Glomerular endothelial cell (primary cell): ENCODE results near the gene HRH1. TPM values are rescaled to one million over a fixed set of nuclear protein-coding genes. Genes with fewer than 3 reads are reported as not detected.
"Not testable (repeated sequence)": the region's sequence is repeated elsewhere in the genome, so short reads cannot be mapped to it uniquely, and the experiment has no call there.

Experiments used
- DNase-seq: peaks from one replicate; pipeline ENCODE4 v3.0.0-alpha.2; 2011; ENCODE audit warnings: low read depth, low spot score; ENCODE audit errors: extremely low read depth
- total RNA-seq: library from RNA; depleted of rRNA; stranded (reverse); fragments of >200 nt; gene quantifications from 2 replicates; pipeline ENCODE4 v1.2.3, GENCODE V29; 2015

Gene HRH1, protein sequence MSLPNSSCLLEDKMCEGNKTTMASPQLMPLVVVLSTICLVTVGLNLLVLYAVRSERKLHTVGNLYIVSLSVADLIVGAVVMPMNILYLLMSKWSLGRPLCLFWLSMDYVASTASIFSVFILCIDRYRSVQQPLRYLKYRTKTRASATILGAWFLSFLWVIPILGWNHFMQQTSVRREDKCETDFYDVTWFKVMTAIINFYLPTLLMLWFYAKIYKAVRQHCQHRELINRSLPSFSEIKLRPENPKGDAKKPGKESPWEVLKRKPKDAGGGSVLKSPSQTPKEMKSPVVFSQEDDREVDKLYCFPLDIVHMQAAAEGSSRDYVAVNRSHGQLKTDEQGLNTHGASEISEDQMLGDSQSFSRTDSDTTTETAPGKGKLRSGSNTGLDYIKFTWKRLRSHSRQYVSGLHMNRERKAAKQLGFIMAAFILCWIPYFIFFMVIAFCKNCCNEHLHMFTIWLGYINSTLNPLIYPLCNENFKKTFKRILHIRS
- 13.3 and 23.5 TPM in 2 replicates for total RNA-seq

DNA sequence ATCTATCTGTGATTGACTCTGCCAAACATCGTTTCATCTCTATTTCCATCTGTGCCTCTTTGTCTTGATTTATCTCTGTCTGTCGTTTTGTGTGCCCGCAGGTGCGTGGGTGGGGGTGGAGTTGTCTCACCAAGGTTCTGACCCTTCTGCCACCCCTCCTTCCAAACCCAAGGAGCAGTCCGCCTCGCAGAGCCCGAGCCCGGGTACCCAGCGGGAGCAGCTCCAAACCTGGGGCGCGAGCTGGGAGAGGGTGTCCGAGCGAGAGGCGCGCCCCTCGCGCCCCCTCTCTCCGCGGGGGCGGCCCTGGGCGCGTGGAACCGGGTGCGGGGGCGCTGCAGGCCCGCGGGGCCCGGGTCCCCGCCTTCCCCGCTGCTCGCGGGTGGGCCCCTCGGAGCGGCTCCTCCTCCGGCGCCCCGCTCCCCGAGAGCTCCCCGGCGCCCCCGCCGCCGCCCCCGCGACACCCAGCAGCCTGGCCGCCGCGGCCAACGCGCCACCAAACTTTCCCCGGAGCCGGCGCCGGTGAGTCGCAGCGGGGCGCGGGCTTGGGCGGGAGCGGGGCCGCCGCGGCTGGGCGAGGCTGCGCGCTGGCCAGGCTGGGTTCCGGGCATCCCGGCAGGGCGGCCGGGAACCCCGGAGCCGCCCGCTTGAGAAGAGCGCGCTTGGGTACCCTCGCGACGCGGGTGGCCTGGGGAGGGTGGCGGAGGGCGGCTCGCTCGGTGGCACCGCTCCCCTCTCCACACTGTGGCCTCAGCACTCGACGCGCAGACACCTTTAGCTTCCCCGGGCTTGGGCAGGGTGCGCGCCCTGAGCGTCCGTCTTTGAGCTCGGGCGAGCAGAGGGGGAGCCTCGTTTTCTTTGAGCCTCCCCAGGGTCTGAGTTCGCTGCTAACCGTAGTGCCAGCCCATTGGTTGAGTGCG lies at the start of gene HRH1:
Gene HRH1 (plus strand): TSS at position 458 of the 917 bp plus-strand sequence. CDS start 104,545 bp downstream, outside the sequence.
- no peak for DNase-seq

DNA sequence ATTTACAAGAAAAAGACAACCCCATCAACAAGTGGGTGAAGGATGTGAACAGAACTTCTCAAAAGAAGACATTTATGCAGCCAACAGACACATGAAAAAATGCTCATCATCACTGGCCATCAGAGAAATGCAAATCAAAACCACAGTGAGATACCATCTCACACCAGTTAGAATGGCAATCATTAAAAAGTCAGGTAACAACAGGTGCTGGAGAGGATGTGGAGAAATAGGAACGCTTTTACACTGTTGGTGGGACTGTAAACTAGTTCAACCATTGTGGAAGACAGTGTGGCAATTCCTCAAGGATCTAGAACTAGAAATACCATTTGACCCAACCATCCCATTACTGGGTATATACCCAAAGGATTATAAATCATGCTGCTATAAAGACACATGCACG lies 41.0 kb upstream of the HRH1 start:
- not testable (repeated sequence) for DNase-seq

DNA sequence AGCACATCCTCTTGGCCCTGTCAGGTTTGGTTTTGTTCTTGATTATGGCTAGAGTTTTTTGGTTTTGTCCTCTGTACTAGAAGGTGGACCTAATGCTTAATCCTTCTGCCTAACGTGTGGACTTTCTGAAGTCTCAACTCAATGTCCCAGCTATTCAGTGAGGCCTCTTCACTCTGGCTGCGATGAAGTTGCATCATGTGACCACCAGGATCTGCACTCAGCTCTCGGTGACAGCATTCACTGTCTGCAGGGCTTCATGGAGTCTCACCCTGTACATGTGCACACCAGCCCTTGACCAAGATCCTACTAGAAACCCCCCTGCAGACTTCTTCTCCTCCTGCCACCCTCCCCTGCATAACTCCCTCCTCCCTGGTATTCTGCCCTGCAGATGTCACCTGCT lies 38.7 kb upstream of the HRH1 start:
- no peak for DNase-seq

DNA sequence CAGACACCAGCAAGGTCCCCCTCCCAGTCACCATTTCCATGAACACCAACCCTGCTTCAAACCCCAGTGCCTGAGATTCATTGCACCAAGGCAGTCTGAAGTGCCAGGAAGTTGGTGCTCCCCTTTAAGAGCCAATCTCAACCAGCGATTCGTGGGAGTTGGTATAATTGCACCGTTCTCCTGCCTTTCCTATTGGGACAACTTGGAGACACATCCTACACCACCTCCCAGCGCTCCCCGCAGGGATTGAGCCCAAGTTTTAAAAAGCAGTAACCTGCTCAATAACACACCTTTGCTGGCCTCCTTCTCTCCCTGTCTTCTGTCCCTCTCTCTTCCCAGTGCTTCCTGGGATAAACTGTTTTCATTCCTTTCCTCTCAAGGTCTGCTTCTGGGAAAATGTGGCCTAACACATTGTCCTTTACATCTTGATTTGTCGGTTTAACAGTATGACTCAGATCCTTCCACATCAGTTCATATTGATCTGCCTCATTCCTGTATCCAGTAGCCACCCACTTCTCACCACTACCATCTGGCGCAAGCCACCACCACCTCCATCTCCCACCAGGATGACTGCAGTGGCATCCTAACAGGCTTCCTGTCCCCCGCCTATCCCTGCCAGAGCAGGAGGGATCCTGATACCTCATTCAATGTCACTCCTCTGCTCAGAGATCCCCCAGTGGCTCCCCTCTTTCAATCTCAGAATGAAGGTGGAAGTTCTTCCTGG lies 37.8 kb upstream of the HRH1 start:
- DNase-seq = no peak

DNA sequence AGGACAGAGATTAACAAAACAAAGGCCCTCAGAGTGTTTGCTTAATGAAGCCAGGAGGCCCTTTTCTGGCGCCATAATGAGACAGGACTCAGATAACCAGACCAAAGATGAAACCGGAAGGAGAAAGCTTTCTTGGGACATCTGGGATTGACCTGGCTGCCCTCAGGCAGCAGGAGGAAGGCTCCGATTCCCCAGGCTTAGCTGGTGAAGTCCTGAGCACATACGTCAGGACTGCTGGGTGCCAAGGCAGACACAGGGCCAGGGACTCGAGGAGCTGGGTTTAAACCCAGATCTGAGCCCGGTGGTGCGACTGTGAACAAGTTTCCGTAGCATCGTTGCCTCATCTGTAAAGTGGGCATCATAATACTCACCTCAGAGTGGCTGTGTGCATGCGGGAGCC lies 36.7 kb upstream of the HRH1 start:
- no peak for DNase-seq

DNA sequence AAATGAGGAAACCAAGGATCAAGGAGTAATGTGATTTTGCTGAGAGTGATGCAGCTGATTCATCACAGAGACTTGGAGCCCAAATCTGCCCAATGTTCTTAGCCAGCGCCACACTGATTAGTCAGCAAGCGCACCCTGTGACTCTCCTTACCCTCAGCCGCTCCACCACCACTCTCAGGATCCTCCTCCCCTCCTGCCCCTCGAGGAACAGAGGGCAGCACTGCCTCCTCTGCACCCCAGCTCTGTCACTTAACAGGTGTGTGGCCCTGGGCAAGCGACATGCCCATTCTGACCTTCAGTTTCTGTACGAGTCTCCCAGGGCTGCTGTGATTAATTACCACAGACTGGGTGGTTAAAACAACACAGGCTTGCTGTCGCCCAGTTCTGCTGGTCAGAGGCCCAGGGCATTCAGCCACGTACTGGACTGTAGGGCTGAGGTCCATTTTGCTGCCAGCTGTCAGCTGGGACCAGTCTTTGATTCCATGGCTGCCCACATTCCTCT lies 36.1 kb upstream of the HRH1 start:
- no peak for DNase-seq

DNA sequence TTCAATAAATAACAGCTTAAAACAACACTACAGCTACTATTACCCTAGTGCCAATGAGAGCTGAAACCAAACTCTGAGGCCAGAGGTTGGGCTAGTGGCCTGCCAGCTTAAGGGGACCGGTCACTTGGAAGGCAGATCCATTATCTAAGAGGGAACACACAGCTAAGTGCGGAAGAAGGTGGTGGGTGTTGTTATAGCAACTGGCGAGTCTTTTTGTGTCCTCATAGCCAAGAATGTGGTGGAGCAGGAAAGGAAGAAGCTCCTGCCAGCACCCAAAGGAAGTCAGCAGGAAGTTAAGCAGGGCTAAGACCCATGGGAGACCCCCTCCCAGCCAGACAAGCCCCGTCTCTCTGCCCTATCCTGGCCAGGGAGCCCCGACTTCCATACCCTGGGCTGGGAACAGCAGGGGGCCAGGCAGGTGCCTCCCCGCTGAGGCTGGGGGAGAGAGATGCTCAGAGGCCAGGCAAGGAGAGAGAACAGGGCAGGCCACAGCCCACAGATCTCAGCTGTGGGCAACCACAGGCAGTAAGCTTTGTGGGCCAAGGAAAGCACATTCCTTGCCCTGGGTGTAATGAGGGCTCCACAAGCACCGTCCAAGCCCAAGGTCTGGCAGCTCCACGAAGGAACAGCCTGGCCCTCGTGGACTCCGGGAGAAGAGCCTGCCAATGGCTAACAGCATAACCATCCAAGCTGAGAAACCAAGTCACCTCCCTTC lies 34.0 kb upstream of the HRH1 start:
- DNase-seq = no peak

DNA sequence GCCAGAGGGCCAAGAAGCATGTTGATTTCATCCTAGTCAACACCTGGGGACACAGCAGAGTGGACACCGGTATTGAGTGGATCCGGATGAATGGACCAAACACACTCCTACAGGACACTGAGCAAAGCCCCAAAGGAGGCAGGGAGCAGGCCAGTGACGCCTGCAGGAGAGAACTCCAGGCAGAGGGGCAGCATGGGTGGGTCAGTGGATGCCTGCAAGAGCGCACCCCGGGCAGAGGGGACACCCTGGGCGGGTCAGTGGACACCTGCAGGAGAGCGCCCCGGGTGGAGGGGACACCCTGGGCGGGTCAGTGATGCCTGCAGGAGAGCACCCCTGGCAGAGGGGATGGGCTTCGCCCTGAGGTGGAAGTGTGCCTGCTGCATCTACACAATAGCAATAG lies 27.6 kb upstream of the HRH1 start:
- DNase-seq = no peak

DNA sequence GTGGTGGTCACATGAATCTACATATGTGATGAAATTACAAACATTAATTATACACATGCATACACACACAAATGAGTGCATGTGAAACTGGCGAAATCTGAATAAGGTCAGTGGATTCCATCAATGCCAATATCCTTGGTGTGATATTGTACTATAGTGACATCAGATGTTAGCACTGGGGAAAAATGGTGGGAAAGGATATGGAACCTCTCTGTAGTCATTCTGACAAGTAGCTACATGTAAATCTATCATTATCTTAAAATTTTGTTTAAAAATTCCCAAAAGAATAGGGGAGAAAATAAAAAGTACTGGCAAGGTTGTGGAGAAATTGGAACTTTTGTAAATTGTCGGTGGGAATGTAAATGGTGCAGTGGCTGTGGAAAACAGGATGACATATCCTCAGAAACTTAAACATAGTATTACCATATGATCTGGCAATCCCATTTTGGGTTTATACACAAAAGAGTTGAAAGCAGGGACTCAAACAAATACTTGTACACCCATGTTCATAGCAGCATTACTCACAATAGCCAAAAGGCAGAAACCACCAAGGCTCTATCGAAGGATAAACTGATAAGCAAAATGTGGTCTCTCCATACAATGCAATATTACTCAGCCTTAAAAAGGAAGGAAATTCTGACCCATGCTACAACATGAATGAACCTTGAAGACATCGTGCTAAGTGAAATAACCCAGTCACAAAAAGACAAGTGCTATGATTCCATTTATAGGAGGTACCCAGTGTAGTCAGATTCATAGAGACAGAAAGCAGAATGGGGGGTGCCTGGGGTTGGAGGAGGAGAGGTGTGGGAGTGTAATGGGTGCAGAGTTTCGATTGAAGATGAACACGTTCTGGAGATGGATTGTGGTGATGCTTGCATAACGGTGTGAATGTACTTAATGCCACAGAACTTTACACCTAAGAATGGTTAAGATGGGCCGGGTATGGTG lies 25.3 kb upstream of the HRH1 start:
- no peak for DNase-seq

DNA sequence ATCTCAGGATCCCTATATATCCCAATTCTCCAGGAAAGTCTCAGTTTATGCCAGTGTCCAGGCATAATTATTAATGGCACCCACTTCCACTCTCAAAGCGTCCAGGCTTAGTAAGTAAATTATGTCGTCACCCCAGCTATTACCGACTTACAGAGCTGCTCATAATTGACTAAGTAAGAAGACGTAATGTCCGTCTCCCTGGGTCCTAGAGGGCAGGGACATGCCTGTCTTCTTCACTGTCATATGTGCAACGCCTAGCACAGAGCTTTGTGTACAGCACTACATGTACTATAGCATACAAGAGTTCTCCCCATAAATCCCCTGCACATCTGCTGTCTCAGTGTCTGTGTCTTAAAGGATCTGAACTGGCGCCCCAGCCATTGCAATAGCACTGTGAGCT lies 23.9 kb upstream of the HRH1 start:
- no peak for DNase-seq

DNA sequence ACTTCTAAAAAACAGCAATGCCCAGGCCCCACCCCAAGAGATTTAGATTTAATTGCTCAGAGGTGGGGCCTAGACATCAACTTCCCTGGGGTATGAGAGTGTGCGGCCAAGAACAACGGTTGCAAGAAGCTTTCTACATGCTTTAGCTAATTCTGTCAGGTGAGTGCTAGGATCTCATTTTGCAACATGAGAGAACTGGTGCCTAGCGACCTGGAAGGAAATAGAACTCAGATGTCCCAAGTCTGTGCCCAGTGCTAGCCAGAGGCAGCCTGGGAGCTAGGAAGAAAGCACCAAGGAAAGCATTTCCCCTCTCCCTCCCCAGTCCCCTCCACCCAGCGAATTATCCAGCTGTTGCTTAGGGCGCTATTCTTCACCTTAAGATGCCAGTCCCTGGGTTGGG lies 22.9 kb upstream of the HRH1 start:
- no peak for DNase-seq

DNA sequence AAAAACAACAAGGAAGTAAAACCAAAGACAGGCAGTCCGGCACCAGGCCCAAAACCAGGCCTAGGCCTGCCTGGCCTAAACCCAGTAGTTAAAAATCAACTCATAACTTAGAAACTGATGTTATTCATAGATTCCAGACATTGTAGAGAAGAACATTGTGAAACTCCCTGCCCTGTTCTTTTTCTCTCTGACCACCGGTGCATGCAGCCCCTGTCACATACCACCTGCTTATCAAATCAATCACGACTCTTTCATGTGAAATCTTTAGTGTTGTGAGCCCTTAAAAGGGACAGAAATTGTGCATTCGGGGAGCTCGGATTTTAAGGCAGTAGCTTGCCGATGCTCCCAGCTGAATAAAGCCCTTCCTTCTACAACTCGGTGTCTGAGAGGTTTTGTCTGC lies 22.4 kb upstream of the HRH1 start:
- not testable (repeated sequence) for DNase-seq

DNA sequence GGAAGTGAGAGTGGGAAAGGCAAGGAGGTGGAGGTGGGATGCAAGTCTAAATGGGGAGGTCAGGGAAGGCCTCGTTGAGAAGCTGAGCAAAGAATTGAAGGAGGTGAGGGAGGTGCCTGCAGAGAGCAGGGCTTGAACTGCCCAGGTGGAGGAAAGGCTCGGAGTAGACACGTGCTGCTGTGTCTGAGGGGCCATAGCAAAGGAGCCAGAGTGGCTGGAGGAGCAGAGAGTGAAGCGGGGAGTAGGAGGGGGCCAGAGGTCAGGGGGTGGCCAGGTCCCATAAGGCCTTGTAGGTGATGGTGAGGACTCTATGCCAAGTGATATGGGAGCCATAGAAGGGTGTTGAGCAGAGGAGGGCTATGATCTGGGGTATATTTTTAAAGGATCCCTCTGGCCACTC lies 21.4 kb upstream of the HRH1 start:
- DNase-seq = no peak

DNA sequence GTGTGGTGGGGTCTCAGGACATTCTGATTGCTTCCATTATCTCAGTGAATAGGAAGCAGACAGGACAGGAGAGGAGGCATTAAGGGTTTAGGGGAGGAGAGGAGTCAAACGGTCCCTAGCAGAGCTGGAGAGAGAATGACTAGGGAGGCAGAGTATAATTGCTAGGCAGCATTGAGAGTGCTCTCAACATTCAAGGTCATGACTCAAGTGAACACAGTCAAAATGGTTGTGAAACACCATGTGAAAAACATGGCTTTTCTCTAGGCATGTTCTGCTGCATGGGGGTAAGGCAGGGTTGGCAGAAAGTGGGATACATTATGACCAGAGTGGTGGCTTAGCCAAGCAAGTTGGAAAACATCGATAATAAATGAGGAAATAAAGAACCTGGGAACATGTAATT lies 19.5 kb upstream of the HRH1 start:
- DNase-seq = no peak

DNA sequence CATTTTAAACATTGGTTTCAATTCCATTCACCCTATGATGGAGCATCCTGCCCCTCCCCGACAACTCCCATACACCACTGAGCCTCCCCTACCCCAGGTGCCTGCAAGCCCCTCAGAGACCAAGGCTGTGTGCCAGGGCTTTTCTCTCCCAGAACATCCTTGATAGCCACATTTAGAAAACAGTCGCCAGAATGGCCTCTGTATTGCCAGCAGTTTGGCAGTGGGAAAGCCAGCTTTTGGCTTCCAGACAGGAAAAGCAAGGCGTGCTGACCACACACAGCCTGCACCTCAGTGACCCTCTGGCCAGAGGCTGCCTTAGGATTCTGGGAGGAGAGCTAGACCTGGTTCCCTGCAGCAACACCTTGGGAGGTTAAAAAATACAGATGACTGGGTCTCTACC lies 18.2 kb upstream of the HRH1 start:
- DNase-seq = no peak

DNA sequence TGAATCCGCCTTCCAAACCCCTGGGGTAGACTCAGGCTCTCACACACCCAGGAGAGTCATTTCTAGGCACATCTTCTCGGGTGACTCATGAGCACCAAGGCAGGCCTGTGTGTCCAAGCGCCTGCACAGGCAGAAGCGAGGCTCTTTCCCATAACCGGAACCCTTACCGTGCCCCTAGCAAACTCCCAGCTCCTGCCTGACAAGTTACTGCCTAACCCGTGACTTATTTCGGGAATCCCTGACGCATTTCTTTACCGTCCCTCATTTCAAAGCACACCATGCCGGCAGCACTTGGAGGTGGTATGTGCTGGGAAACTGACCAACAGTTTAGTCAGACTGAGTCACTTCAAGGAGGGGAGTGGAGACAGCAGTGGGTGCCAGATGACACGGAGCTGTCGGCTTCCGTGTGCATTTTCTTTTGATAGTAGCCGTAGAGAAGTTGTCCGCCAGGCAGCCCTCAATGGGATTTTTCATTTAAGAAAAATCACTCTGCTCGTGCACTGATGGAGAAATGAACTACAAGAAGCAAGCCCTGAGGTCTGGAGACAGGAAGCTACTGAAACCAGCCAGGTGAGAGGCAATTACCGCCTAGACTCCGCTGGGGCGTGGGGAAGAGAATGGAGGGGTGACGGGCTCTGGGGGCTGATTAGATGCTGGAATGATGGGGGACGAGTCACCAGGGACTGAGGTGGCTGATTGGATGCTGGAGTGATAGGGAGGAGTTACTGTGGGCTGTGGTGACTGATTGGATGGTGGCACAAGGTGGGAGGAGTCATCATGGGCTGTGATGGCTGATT lies 17.3 kb upstream of the HRH1 start:
- DNase-seq = peak; percentile 88

DNA sequence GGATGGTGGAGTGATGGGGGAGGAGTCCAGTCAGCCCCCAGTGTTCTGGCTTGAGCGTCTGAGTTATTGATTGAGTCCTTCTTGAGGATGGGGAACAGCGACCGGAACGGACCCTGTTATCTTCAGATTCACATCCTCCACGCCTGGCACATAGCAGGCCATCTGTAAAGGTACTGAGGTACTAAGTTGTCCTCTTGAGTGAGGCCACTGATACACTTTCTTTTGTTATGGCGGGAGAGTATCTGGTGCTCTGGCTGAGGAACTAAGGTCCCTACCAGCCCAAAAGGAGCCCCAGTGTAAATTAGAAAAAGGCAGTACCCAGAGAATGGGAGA lies 16.7 kb upstream of the HRH1 start:
- DNase-seq = no peak

DNA sequence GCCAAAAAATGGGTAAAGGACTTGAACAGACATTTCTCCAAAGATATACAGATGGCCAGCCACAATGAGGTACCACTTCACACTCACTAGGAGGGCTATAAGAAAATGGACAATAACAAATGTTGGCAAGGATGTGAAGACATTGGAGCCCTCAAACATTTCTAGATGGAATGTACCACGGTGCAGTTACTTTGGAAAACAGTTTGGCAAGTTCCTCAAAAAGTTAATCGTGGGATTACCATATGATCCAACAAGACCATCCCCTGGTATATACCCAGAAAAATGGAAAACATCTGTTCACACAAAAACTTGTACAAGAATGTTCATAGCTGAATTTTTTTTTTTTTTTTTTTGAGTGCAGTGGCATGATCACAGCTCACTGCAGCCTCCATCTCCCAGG lies 15.9 kb upstream of the HRH1 start:
- no peak for DNase-seq
